IPS-18a (cell line): ENCODE results near the gene LGALS7.
"Not testable (repeated sequence)": the region's sequence is repeated elsewhere in the genome, so short reads cannot be mapped to it uniquely, and the experiment has no call there.

Source experiments
- H3K27ac ChIP-seq: one replicate; pipeline ENCODE4 v1.5.1; 2013; ENCODE audit warnings: low read length
- H3K27me3 ChIP-seq: one replicate; pipeline ENCODE4 v1.6.1; 2013; ENCODE audit warnings: mild to moderate bottlenecking, low read length; ENCODE audit not compliant: control insufficient read depth, insufficient read depth
- H3K36me3 ChIP-seq: one replicate; pipeline ENCODE4 v1.6.1; 2013; ENCODE audit warnings: low read depth, low read length; ENCODE audit not compliant: control insufficient read depth
- H3K4me1 ChIP-seq: one replicate; pipeline ENCODE4 v1.6.1; 2013; ENCODE audit warnings: low read depth, low read length; ENCODE audit not compliant: control insufficient read depth
- H3K4me3 ChIP-seq: one replicate; pipeline ENCODE4 v1.5.1; 2013; ENCODE audit warnings: low read length
- H3K9ac ChIP-seq: one replicate; pipeline ENCODE4 v1.6.1; 2013; ENCODE audit warnings: mild to moderate bottlenecking, low read length, moderate library complexity
- H3K9me3 ChIP-seq: one replicate; pipeline ENCODE4 v1.6.1; 2013; ENCODE audit warnings: low read depth, low read length; ENCODE audit not compliant: control insufficient read depth

Gene LGALS7

DNA sequence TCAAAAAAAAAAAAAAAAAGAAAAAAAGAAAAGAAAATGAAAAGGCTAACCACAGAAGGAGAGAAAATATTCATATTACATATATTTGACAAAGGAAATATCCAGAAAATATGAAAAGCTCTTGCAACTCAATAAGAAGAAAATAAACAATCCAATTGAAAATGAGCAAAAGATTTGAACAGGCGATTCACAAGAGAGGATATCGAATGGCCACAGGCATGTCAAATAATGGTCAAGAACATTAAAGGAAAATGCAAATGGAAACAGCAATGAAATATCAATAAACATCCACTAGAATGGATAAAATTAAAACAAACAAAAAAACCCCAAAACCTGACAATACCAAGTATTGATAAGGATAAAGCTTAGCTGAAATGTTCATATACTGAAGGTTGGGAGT lies 8.1 kb downstream of the LGALS7 start:
- Histone ChIP-seq H3K27me3 (no peaks in the 10 kb centered on the region), H3K9ac (no peak overlapping the region), H3K27ac (no peak overlapping the region), H3K4me3 (no peak overlapping the region), H3K4me1 (peaks cover 4% of the 10 kb centered on the region), H3K36me3 (no peaks in the 10 kb centered on the region), H3K9me3 (no peaks in the 10 kb centered on the region)

DNA sequence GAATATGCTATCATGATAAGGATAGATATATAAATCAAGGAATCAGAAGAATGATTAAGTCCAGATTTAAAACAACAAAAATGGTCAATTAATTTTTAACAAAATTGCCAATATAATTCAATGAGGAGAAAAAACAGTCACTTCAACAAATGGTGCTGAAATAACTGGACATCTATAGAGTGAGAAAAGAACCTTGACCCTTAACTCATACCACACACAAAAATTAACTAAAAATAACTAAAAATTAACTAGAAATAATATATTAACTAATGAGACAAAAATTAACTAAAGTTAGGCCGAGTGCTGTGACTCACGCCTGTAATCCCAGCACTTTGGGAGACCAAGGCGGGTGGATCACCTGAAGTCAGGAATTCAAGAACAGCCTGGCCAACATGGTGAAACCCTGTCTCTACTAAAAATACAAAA lies 9.5 kb downstream of the LGALS7 start:
- Histone ChIP-seq H3K4me3 (no peak overlapping the region), H3K27me3 (no peaks in the 10 kb centered on the region), H3K4me1 (no peaks in the 10 kb centered on the region), H3K36me3 (no peaks in the 10 kb centered on the region), H3K9ac (no peak overlapping the region), H3K9me3 (no peaks in the 10 kb centered on the region), H3K27ac (no peak overlapping the region)

- H3K27me3 ChIP-seq, H3K27ac ChIP-seq, H3K36me3 ChIP-seq, H3K4me1 ChIP-seq, H3K9me3 ChIP-seq, H3K4me3 ChIP-seq, H3K9ac ChIP-seq: not testable (repeated sequence)
Observed at GRCh38 chr19:38761884-38762389, 11.4 kb downstream of the LGALS7 start.

DNA sequence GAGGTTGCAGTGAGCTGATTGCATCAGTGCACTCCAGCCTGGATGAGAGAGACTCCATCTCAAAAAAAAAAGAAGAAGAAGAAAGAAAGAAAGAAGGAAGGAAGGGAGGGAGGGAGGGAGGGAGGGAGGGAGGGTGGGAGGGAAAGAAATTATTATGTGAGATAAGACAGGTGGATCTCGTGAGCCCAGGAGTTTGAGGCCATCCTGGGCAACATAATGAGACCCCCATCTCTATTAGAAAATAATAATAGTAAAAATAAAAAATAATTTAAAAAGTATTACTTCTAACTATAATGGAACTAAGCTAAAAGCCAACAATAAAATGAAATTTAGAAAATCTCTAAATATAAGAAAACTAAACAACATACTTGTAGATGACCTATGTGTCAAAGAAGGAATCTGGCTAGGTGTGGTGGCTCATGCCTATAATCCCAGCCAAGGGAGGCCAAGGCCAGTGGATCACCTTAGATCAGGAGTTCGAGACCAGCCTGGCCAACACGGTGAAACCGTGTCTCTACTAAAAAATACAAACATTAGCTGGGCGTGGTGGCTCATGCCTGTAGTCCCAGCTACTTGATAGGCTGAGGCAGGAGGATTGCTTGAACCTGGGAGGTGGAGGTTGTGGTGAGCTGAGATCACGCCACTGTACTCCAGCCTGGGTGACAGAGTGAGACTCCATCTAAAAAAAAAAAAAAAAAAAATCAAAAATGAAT lies 12.4 kb downstream of the LGALS7 start:
- not testable (repeated sequence) for H3K36me3 ChIP-seq, H3K27me3 ChIP-seq, H3K4me3 ChIP-seq, H3K9ac ChIP-seq, H3K4me1 ChIP-seq, H3K27ac ChIP-seq, H3K9me3 ChIP-seq

DNA sequence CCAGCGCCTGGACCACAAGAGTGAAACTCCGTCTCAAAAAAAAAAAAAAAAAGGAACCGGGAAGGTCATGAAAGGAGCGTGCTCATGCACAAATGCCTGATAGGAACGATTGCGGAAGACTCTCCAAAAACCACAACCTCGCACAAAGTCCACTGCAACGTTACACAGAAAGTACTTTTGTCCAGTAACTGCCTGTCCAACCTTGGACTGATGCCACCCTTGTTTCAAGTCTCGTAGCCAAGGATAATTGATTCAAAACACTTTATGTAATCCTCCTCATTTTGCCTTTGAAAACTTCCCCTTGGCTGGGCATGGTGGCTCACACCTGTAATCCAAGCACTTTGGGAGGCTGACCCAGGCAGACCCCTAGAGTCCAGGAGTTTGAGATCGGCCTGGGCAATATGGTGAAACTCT lies 13.7 kb downstream of the LGALS7 start:
- Histone ChIP-seq H3K27ac (no peak overlapping the region), H3K9ac (no peak overlapping the region)

DNA sequence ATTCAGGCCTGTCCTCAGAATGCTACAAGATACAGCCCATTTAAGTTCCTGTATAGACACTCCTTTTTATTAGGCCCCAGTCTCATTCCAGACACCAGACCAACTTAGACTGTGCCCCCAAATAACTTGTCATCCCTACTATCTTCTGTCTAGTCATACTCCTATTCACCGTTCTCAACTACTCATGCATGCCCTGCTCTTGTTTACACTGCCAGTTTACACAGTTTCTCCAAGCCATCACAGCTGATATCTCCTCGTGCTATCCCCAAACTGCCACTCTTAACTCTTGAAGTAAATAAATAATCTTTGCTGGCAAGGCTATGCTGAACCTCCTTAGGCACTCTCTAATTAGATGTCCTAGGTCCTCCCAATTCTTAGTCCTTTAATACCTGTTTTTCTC lies 19.1 kb downstream of the LGALS7 start:
- not testable (repeated sequence) for H3K27ac ChIP-seq, H3K36me3 ChIP-seq, H3K9me3 ChIP-seq, H3K4me1 ChIP-seq, H3K4me3 ChIP-seq, H3K9ac ChIP-seq, H3K27me3 ChIP-seq

More for the DNA sequence above, 13.7 kb downstream of the LGALS7 start:
- Histone ChIP-seq H3K9me3 (no peaks in the 10 kb centered on the region), H3K4me3 (no peak overlapping the region), H3K36me3 (no peaks in the 10 kb centered on the region), H3K27me3 (no peaks in the 10 kb centered on the region), H3K4me1 (no peaks in the 10 kb centered on the region)

- not testable (repeated sequence) for H3K27ac ChIP-seq, H3K9me3 ChIP-seq, H3K4me1 ChIP-seq, H3K9ac ChIP-seq, H3K36me3 ChIP-seq, H3K4me3 ChIP-seq, H3K27me3 ChIP-seq
Observed at GRCh38 chr19:38753783-38754182, 19.5 kb downstream of the LGALS7 start.

DNA sequence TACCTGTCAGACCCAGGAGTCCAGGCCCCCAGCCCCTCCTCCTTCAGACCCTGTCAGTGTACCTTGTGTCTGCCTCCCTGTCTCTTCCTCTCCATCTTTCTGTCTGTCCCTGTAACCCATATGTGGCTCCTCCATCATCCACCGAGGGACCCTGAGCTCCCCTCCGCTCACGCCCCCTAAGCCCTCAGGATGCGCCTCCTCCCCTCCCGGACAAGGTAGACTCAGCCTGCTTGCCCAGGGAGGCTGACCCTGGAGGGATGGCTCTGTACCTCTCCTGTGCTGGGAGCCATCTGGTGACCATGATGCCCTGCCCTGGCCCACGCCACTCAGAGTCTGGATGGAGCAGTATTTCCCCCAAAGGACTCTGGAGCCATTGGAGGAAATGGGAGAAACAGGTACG lies 28.0 kb downstream of the LGALS7 start:
- no peaks in the 10 kb centered on the region for H3K36me3 ChIP-seq
- peaks cover 4% of the 10 kb centered on the region for H3K27me3 ChIP-seq
- no peak overlapping the region for H3K9ac ChIP-seq
- H3K4me3 ChIP-seq, result no peak overlapping the region
- no peak overlapping the region for H3K27ac ChIP-seq
- H3K9me3 ChIP-seq, result no peaks in the 10 kb centered on the region
- no peaks in the 10 kb centered on the region for H3K4me1 ChIP-seq

DNA sequence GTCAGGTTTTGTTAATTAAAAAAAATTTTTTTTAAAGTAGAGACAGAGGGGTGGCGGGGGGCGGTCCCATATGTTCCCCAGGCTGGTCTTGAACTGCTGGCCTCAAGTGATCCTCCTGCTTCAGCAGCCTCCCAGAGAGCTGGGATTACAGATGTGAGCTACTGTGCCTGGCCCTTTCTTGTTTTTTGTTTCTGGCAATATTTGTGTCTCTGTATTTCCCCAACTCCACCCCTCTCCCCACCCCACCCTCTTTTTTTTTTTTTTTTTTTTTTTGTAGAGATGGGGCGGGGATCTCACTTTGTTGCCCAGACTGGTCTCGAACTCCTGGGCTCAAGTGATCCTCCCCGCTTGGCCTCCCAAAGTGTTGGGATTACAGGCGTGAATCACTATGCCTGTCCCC lies 28.4 kb downstream of the LGALS7 start:
- H3K4me3 ChIP-seq, result no peak overlapping the region
- no peaks in the 10 kb centered on the region for H3K36me3 ChIP-seq
- no peak overlapping the region for H3K27ac ChIP-seq
- H3K27me3 ChIP-seq, result no peaks in the 10 kb centered on the region
- H3K9me3 ChIP-seq, result no peaks in the 10 kb centered on the region
- no peak overlapping the region for H3K9ac ChIP-seq
- H3K4me1 ChIP-seq, result no peaks in the 10 kb centered on the region

- no peaks in the 10 kb centered on the region for H3K36me3 ChIP-seq
- no peak within 1 kb of the TSS for H3K27ac ChIP-seq
- no peak within 1 kb of the TSS for H3K4me3 ChIP-seq
- H3K9me3 ChIP-seq, result no peaks in the 10 kb centered on the region
- no peak within 1 kb of the TSS for H3K9ac ChIP-seq
- H3K27me3 ChIP-seq, result no peaks in the 10 kb centered on the region
- no peaks in the 10 kb centered on the region for H3K4me1 ChIP-seq
Observed at GRCh38 chr19:38744298-38744681, 29.0 kb downstream of the LGALS7 start, which contains the start of gene CAPN12. Gene CAPN12, minus strand, starts transcription at chr19:38744474. Its CDS starts 309 bp downstream, at chr19:38744165.

DNA sequence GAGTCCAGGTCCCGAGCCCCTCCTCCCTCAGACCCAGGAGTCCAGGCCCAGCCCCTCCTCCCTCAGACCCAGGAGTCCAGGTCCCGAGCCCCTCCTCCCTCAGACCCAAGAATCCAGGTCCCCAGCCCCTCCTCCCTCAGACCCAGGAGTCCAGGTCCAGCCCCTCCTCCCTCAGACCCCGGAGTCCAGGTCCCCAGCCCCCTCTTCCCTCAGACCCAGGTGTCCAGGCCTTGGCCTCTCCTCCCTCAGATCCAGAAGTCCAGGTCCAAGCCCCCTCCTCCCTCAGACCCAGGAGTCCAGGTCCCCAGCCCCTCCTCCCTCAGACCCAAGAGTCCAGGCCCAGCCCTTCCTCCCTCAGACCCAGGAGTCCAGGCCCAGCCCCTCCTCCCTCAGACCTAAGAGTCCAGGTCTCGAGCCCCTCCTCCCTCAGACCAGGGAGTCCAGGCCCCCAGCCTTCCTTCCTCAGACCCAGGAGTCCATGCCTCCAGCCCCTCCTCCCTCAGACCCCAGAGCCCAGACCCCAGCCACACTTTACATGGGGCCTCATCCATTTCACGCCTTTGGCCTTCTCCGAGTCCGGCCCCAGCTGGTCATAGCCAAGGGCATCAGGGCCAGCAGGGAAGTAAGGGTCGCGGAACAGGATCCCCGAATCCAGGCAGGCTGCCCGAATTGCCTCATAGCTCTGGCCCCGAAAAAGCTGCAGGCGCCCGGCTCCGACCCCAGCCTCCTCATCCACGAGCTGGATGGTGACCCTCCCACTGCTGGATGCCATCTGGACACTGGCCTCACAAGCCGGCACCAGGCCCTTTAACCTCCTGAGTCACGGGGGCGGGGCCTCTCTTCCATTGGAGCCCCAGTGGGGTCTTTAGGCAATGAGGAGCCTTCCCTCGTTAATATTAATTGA lies 29.7 kb downstream of the LGALS7 start:
- H3K4me3 ChIP-seq, result no peak overlapping the region
- no peaks in the 10 kb centered on the region for H3K27me3 ChIP-seq
- no peaks in the 10 kb centered on the region for H3K4me1 ChIP-seq
- H3K27ac ChIP-seq, result no peak overlapping the region
- no peak overlapping the region for H3K9ac ChIP-seq
- no peaks in the 10 kb centered on the region for H3K36me3 ChIP-seq
- no peaks in the 10 kb centered on the region for H3K9me3 ChIP-seq
